Brain pericyte (primary cell): ENCODE measurements around the gene SIL1.
A peak's percentile ranks its signal among the peaks of the same experiment; 100 is the strongest.

Source experiments
- DNase-seq: peaks from one replicate; pipeline ENCODE4 v3.0.0-alpha.2; 2012; ENCODE audit warnings: low read depth, low spot score

The SIL1 gene

GRCh38 chr5:138961729-138962128 is 236.4 kb downstream of the SIL1 start:
- no peak for DNase-seq

- DNase-seq: no peak
Observed at GRCh38 chr5:138961221-138961620, 236.9 kb downstream of the SIL1 start.

GRCh38 chr5:138960145-138960692 is 237.9 kb downstream of the SIL1 start:
- DNase-seq: no peak

- DNase-seq: no peak
Observed at GRCh38 chr5:138956801-138957200, 241.4 kb downstream of the SIL1 start.

- DNase-seq: no peak
Observed at GRCh38 chr5:138955671-138956295, 242.4 kb downstream of the SIL1 start.

GRCh38 chr5:138955013-138955660 is 243.0 kb downstream of the SIL1 start:
- DNase-seq: no peak

- no peak for DNase-seq
Observed at GRCh38 chr5:138954257-138955012, 243.7 kb downstream of the SIL1 start.

GRCh38 chr5:138953387-138954256 is 244.5 kb downstream of the SIL1 start:
- no peak for DNase-seq

- DNase-seq: no peak
Observed at GRCh38 chr5:138952962-138953361, 245.2 kb downstream of the SIL1 start.

- no peak for DNase-seq
Observed at GRCh38 chr5:138951986-138952735, 246.0 kb downstream of the SIL1 start.

GRCh38 chr5:138951091-138951985 is 246.8 kb downstream of the SIL1 start:
- no peak for DNase-seq

GRCh38 chr5:138950421-138951031 is 247.6 kb downstream of the SIL1 start:
- DNase-seq: no peak

GRCh38 chr5:138949988-138950387 is 248.2 kb downstream of the SIL1 start:
- DNase-seq: no peak

GRCh38 chr5:138949223-138949574 is 249.0 kb downstream of the SIL1 start:
- no peak for DNase-seq

- peak; percentile 59 for DNase-seq
Observed at GRCh38 chr5:138948471-138949222, 249.5 kb downstream of the SIL1 start.

- no peak for DNase-seq
Observed at GRCh38 chr5:138947780-138948179, 250.4 kb downstream of the SIL1 start.

GRCh38 chr5:138946831-138947560 is 251.2 kb downstream of the SIL1 start:
- DNase-seq: no peak

- DNase-seq: no peak
Observed at GRCh38 chr5:138946241-138946623, 251.9 kb downstream of the SIL1 start.
